BLaER1 treated with 17β-estradiol and CSF1 and Interleukin-3, amounts not matched to agents 10 nM and 100 nM (cell line): ENCODE data around the gene LTBP3.
"Not testable (repeated sequence)": the region's sequence is repeated elsewhere in the genome, so short reads cannot be mapped to it uniquely, and the experiment has no call there.

Experiments used
- H3K27ac ChIP-seq, 11 experiments: shearing (Covaris generic); formaldehyde crosslinking; 2 replicates each; pipeline ENCODE4 v1.8.1; 2022
- H3K27me3 ChIP-seq, 11 experiments: shearing (Covaris generic); formaldehyde crosslinking; 2 replicates each; pipeline ENCODE4 v1.8.1; 2022
- H3K36me3 ChIP-seq, 11 experiments: shearing (Covaris generic); formaldehyde crosslinking; 2 replicates each; pipeline ENCODE4 v1.8.1; 2022
- H3K4me1 ChIP-seq, 10 experiments: shearing (Covaris generic); formaldehyde crosslinking; 2 replicates each; pipeline ENCODE4 v1.8.1; 2022
- H3K4me2 ChIP-seq, 11 experiments: shearing (Covaris generic); formaldehyde crosslinking; 2 replicates each; pipeline ENCODE4 v1.8.1; 2022
- H3K4me3 ChIP-seq, 10 experiments: shearing (Covaris generic); formaldehyde crosslinking; 2 replicates each; pipeline ENCODE4 v1.8.1; 2022
- H3K9ac ChIP-seq, 11 experiments: shearing (Covaris generic); formaldehyde crosslinking; 2 replicates each; pipeline ENCODE4 v1.8.1; 2022
- H3K9me3 ChIP-seq, 11 experiments: shearing (Covaris generic); formaldehyde crosslinking; replicated peaks in 1 of 11; 2 replicates each; pipeline ENCODE4 v1.8.1; 2022
- H4K20me1 ChIP-seq, 11 experiments: shearing (Covaris generic); formaldehyde crosslinking; 2 replicates each; pipeline ENCODE4 v1.8.1; 2022
- Cebpa-rat ChIP-seq, 11 experiments: shearing (Covaris generic); IDR thresholded peaks; 2 replicates each; pipeline ENCODE4 v1.8.1; 2022

The LTBP3 gene

GRCh38 chr11:65528819-65529350 lies 29.3 kb downstream of the LTBP3 start:
- no peak overlapping the region for H3K4me3 ChIP-seq
- no peak for TF ChIP-seq Cebpa-rat (IDR thresholded peaks at IDR 0.05)
- H3K27me3 ChIP-seq: no peaks in the 10 kb centered on the region
- H3K9ac ChIP-seq: peak overlapping the region in 6 of 11 experiments; percentile 1 to 50 (median 22); a peak in 6 of 22 replicates
- H3K4me2 ChIP-seq: peak overlapping the region in 1 of 11 experiments; percentile 2; a peak in 1 of 22 replicates
- no peaks in the 10 kb centered on the region for H3K9me3 ChIP-seq
- peaks cover 10 to 73% (median 33%) of the 10 kb centered on the region in 11 experiments; a peak in 18 of 22 replicates for H4K20me1 ChIP-seq
- peaks cover 67 to 79% (median 76%) of the 10 kb centered on the region in 11 experiments for H3K36me3 ChIP-seq
- H3K4me1 ChIP-seq: peaks cover 23 to 40% (median 34%) of the 10 kb centered on the region in 10 experiments
- peak overlapping the region in 3 of 11 experiments; percentile 4 to 36 (median 10); a peak in 3 of 22 replicates for H3K27ac ChIP-seq

- Histone ChIP-seq H3K9ac (peak overlapping the region; percentile 93 to 99 (median 97); a peak in 18 of 22 replicates), H3K27me3 (no peaks in the 10 kb centered on the region), H3K4me3 (peak overlapping the region in 5 of 10 experiments; percentile 91 to 98 (median 97); a peak in 3 of 20 replicates), H3K4me2 (peak overlapping the region; percentile 92 to 100 (median 98); a peak in 21 of 22 replicates), H3K4me1 (peaks cover 45 to 61% (median 56%) of the 10 kb centered on the region in 10 experiments), H3K27ac (peak overlapping the region in 1 of 11 experiments; percentile 88; a peak in 2 of 22 replicates), H3K36me3 (peaks cover 46 to 59% (median 56%) of the 10 kb centered on the region in 11 experiments), H3K9me3 (no peaks in the 10 kb centered on the region), H4K20me1 (peaks cover 10 to 61% (median 33%) of the 10 kb centered on the region in 11 experiments; a peak in 18 of 22 replicates)
- TF ChIP-seq Cebpa-rat (IDR thresholded peaks at IDR 0.05): no peak
These were observed 31.4 kb downstream of the LTBP3 start for GRCh38 chr11:65526744-65527143.

- Histone ChIP-seq H3K4me2 (peak overlapping the region; percentile 92 to 100 (median 98)), H3K4me3 (peak overlapping the region; percentile 89 to 98 (median 96)), H4K20me1 (peaks cover 10 to 54% (median 32%) of the 10 kb centered on the region in 11 experiments; a peak in 18 of 22 replicates), H3K9ac (peak overlapping the region; percentile 93 to 99 (median 97)), H3K27ac (peak overlapping the region; percentile 86 to 94 (median 91)), H3K4me1 (peaks cover 46 to 71% (median 62%) of the 10 kb centered on the region in 10 experiments), H3K36me3 (peaks cover 37 to 49% (median 47%) of the 10 kb centered on the region in 11 experiments), H3K9me3 (no peaks in the 10 kb centered on the region), H3K27me3 (no peaks in the 10 kb centered on the region)
- TF ChIP-seq Cebpa-rat (IDR thresholded peaks at IDR 0.05): no peak
These were observed 32.3 kb downstream of the LTBP3 start for GRCh38 chr11:65525546-65526480.

- Histone ChIP-seq H4K20me1 (peaks cover 10 to 46% (median 30%) of the 10 kb centered on the region in 11 experiments; a peak in 18 of 22 replicates), H3K4me3 (peak within 1 kb of the TSS; percentile 89 to 98 (median 96)), H3K4me2 (peak within 1 kb of the TSS; percentile 94 to 100 (median 99)), H3K27me3 (no peaks in the 10 kb centered on the region), H3K9me3 (no peaks in the 10 kb centered on the region), H3K36me3 (peaks cover 29 to 41% (median 38%) of the 10 kb centered on the region in 11 experiments), H3K27ac (peak within 1 kb of the TSS; percentile 86 to 94 (median 91)), H3K9ac (peak within 1 kb of the TSS; percentile 93 to 99 (median 97)), H3K4me1 (peaks cover 46 to 75% (median 62%) of the 10 kb centered on the region in 10 experiments)
- no peak for TF ChIP-seq Cebpa-rat (IDR thresholded peaks at IDR 0.05)
These were observed 33.2 kb downstream of the LTBP3 start, which contains the start of gene SCYL1 for GRCh38 chr11:65524741-65525545. TSS of gene SCYL1 (plus strand) at chr11:65525083. CDS start at chr11:65525154, 71 bp downstream.

GRCh38 chr11:65524014-65524740 lies 34.0 kb downstream of the LTBP3 start:
- Histone ChIP-seq H3K36me3 (peaks cover 21 to 33% (median 31%) of the 10 kb centered on the region in 11 experiments), H3K9ac (peak overlapping the region; percentile 47 to 73 (median 62); a peak in 20 of 22 replicates), H3K27ac (peak overlapping the region in 9 of 11 experiments; percentile 50 to 79 (median 68); a peak in 19 of 22 replicates), H4K20me1 (peaks cover 10 to 38% (median 22%) of the 10 kb centered on the region in 11 experiments; a peak in 16 of 22 replicates), H3K27me3 (no peaks in the 10 kb centered on the region), H3K4me2 (peak overlapping the region; percentile 80 to 100 (median 94)), H3K4me3 (peak overlapping the region; percentile 34 to 58 (median 46); a peak in 17 of 20 replicates), H3K9me3 (no peaks in the 10 kb centered on the region), H3K4me1 (peaks cover 46 to 67% (median 54%) of the 10 kb centered on the region in 10 experiments)
- TF ChIP-seq Cebpa-rat (IDR thresholded peaks at IDR 0.05): no peak

- H3K4me3 ChIP-seq: peak overlapping the region; percentile 17 to 58 (median 38); a peak in 17 of 20 replicates
- not testable (repeated sequence) for H3K9me3 ChIP-seq, H3K27me3 ChIP-seq
- peaks cover 20 to 27% (median 26%) of the 10 kb centered on the region in 11 experiments for H3K36me3 ChIP-seq
- peaks cover 46 to 61% (median 52%) of the 10 kb centered on the region in 10 experiments for H3K4me1 ChIP-seq
- peak overlapping the region; percentile 5 to 79 (median 66); a peak in 19 of 22 replicates for H3K27ac ChIP-seq
- peaks cover 10 to 32% (median 18%) of the 10 kb centered on the region in 11 experiments; a peak in 16 of 22 replicates for H4K20me1 ChIP-seq
- H3K9ac ChIP-seq: peak overlapping the region; percentile 45 to 73 (median 61); a peak in 19 of 22 replicates
- H3K4me2 ChIP-seq: peak overlapping the region; percentile 80 to 100 (median 94)
These were observed 34.6 kb downstream of the LTBP3 start for GRCh38 chr11:65523631-65523968.

- H3K9me3 ChIP-seq, H3K27me3 ChIP-seq: not testable (repeated sequence)
- Histone ChIP-seq H3K9ac (peak overlapping the region; percentile 45 to 73 (median 61); a peak in 21 of 22 replicates), H3K4me3 (peak overlapping the region; percentile 17 to 58 (median 38); a peak in 17 of 20 replicates), H3K36me3 (peaks cover 15 to 21% (median 19%) of the 10 kb centered on the region in 11 experiments), H4K20me1 (peaks cover 10 to 26% (median 18%) of the 10 kb centered on the region in 11 experiments; a peak in 16 of 22 replicates), H3K27ac (peak overlapping the region; percentile 5 to 79 (median 66); a peak in 19 of 22 replicates), H3K4me2 (peak overlapping the region; percentile 80 to 100 (median 94)), H3K4me1 (peaks cover 46 to 61% (median 52%) of the 10 kb centered on the region in 10 experiments)
These were observed 35.2 kb downstream of the LTBP3 start for GRCh38 chr11:65522718-65523630.

GRCh38 chr11:65521777-65522521 lies 36.2 kb downstream of the LTBP3 start:
- not testable (repeated sequence) for H3K27me3 ChIP-seq, H3K9me3 ChIP-seq, H3K4me3 ChIP-seq
- peaks cover 45 to 60% (median 50%) of the 10 kb centered on the region in 10 experiments for H3K4me1 ChIP-seq
- H3K4me2 ChIP-seq: peak overlapping the region; percentile 80 to 100 (median 94)
- peak overlapping the region in 3 of 11 experiments; percentile 13 to 72 (median 18); a peak in 3 of 22 replicates for H3K27ac ChIP-seq
- peaks cover 5 to 11% (median 9%) of the 10 kb centered on the region in 11 experiments; a peak in 21 of 22 replicates for H3K36me3 ChIP-seq
- H3K9ac ChIP-seq: peak overlapping the region in 1 of 11 experiments; percentile 68; a peak in 1 of 22 replicates
- H4K20me1 ChIP-seq: peaks cover 10 to 19% (median 16%) of the 10 kb centered on the region in 11 experiments; a peak in 16 of 22 replicates

GRCh38 chr11:65518941-65519549 lies 39.1 kb downstream of the LTBP3 start:
- not testable (repeated sequence) for H4K20me1 ChIP-seq, H3K27ac ChIP-seq, H3K27me3 ChIP-seq, H3K9me3 ChIP-seq, H3K4me2 ChIP-seq, H3K4me3 ChIP-seq, H3K9ac ChIP-seq, H3K36me3 ChIP-seq
- H3K4me1 ChIP-seq: peaks cover 25 to 46% (median 38%) of the 10 kb centered on the region in 10 experiments
